Caco-2 (cell line): ENCODE results near the gene OXCT1. TPM values are rescaled to one million over a fixed set of nuclear protein-coding genes. Genes with fewer than 3 reads are reported as not detected.

Experiments
- BruUV-seq: library from RNA; stranded (reverse); fragments of 400-500 nt; replicated peaks from 2 replicates; lab custom pipeline; 2021; lab: Mats Ljungman, UMichigan
- CTCF ChIA-PET: fragments of 300-600 bp; sonication (Branson Sonifier 250); formaldehyde crosslinking; loops from one replicate; lab custom pipeline; 2022; ENCODE audit warnings: antibody characterized with exemption; lab: Charles Lee
- POLR2A ChIA-PET: fragments of 300-600 bp; sonication (Branson Sonifier 250); formaldehyde crosslinking; loops from one replicate; lab custom pipeline; 2022; ENCODE audit warnings: antibody characterized with exemption; lab: Charles Lee
- DNase-seq, 2 experiments: peaks; one replicate each; pipeline versions ENCODE4 v3.0.0 to v3.0.0-alpha.2; 2020 to 2022
- H3K27me3 ChIP-seq: replicated peaks from 2 replicates; pipeline ENCODE4 v1.6.0; 2011; ENCODE audit warnings: low read length; ENCODE audit not compliant: control insufficient read depth, insufficient read depth
- H3K36me3 ChIP-seq: 2 replicates; pipeline ENCODE4 v1.5.1; 2011; ENCODE audit warnings: low read length; ENCODE audit not compliant: control insufficient read depth, insufficient read depth
- H3K4me1 ChIP-seq: fragments of 250-450 bp; sonication (Bioruptor Pico); 2 replicates; pipeline ENCODE4 v1.5.1; 2020; ENCODE audit warnings: mild to moderate bottlenecking
- H3K4me3 ChIP-seq: 2 replicates; pipeline ENCODE4 v1.5.1; 2011; ENCODE audit warnings: low read depth, mild to moderate bottlenecking, control low read depth, low read length
- H3K9me3 ChIP-seq: fragments of 250-450 bp; sonication (Bioruptor Pico); 2 replicates; pipeline ENCODE4 v1.5.1; 2020; ENCODE audit warnings: mild to moderate bottlenecking, moderate library complexity
- H3K27ac Mint-ChIP-seq: one replicate; pipeline ENCODE4 v1.8.0; 2022; ENCODE audit warnings: mixed read lengths; ENCODE audit not compliant: unreplicated experiment
- H3K27me3 Mint-ChIP-seq: one replicate; pipeline ENCODE4 v1.8.0; 2022; ENCODE audit warnings: mixed read lengths; ENCODE audit not compliant: insufficient read depth, unreplicated experiment
- H3K36me3 Mint-ChIP-seq: one replicate; pipeline ENCODE4 v1.8.0; 2022; ENCODE audit warnings: mild to moderate bottlenecking, mixed read lengths; ENCODE audit not compliant: insufficient read depth, unreplicated experiment
- H3K4me1 Mint-ChIP-seq: one replicate; pipeline ENCODE4 v1.8.0; 2022; ENCODE audit warnings: low read depth, mixed read lengths; ENCODE audit not compliant: unreplicated experiment
- H3K4me3 Mint-ChIP-seq: one replicate; pipeline ENCODE4 v1.8.0; 2022; ENCODE audit warnings: mild to moderate bottlenecking, moderate library complexity, mixed read lengths; ENCODE audit not compliant: unreplicated experiment
- H3K9me3 Mint-ChIP-seq: one replicate; pipeline ENCODE4 v1.8.0; 2022; ENCODE audit warnings: mixed read lengths; ENCODE audit not compliant: unreplicated experiment
- intact Hi-C: fragments of 100-400 bp; cut with micrococcal nuclease; formaldehyde crosslinking; loops from one replicate; pipeline ENCODE4 v1.10.0; 2022; ENCODE audit not compliant: unreplicated experiment
- total RNA-seq: library from RNA; stranded (reverse); gene quantifications from 2 replicates; pipeline ENCODE4 v1.2.3, GENCODE V29; 2022
- TF ChIP-seq, protein P1 (sequence below), 2 experiments: fragments of 200-600 bp in 1 of 2; IDR thresholded peaks; 1 replicate in 1 of 2; 2 replicates in 1 of 2; pipeline versions ENCODE4 v1.5.1 to v1.8.0; 2011 to 2022; ENCODE audit warnings: antibody characterized with exemption in 1 of 2, control low read depth in 1 of 2, inconsistent platforms in 1 of 2, low read depth in 1 of 2, low read length in 1 of 2, mild to moderate bottlenecking in 1 of 2, moderate library complexity in 1 of 2; ENCODE audit not compliant: insufficient read depth in 1 of 2, severe bottlenecking in 1 of 2, unreplicated experiment in 1 of 2

OXCT1 gene
- total RNA-seq, 1 experiment from 2014 or later, result 22.5 TPM

DNA sequence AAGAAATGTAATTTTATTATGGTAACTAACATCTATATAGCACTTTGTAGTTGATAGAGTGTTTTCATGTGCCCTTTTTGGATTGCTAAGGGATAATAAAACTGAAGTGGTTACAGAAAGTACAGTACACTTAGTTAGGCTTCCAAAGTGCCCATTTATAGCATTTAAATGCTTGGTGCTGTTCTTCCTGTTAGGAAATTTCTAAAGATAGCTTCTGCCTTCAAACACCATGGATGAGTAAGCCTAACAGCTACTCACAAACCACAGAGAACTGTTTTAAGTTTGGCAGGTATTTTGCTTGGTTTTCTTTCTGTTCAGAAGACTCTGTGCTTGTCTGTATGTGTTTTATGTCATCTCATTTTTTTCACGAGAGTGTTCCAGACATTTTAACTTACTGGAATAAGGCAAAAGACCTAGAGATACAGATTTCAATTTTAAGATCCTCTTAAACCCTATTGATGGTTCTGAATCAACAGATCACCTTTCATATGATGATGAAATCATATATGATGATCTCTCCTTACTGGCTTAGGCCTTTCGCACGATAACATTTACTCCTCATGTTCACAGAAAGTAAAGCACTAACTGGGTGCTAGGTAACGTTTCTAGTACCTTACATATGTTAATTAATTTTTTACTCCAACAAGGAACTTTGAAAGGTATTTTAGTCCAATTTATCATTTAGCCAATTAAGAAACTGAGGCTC, 38.3 kb upstream of the OXCT1 start:
- no peaks in the 10 kb centered on the region for H3K27me3 Mint-ChIP-seq
- Histone ChIP-seq H3K27me3 (no peaks in the 10 kb centered on the region), H3K4me3 (no peak overlapping the region), H3K9me3 (no peaks in the 10 kb centered on the region), H3K4me1 (no peaks in the 10 kb centered on the region), H3K36me3 (no peaks in the 10 kb centered on the region; the same call in 1 of the 2 replicates)
- no peaks in the 10 kb centered on the region for H3K9me3 Mint-ChIP-seq
- no peaks in the 10 kb centered on the region for H3K4me1 Mint-ChIP-seq
- no peak overlapping the region for H3K27ac Mint-ChIP-seq
- no TSS peak for BruUV-seq
- TF ChIP-seq, protein P1, sequence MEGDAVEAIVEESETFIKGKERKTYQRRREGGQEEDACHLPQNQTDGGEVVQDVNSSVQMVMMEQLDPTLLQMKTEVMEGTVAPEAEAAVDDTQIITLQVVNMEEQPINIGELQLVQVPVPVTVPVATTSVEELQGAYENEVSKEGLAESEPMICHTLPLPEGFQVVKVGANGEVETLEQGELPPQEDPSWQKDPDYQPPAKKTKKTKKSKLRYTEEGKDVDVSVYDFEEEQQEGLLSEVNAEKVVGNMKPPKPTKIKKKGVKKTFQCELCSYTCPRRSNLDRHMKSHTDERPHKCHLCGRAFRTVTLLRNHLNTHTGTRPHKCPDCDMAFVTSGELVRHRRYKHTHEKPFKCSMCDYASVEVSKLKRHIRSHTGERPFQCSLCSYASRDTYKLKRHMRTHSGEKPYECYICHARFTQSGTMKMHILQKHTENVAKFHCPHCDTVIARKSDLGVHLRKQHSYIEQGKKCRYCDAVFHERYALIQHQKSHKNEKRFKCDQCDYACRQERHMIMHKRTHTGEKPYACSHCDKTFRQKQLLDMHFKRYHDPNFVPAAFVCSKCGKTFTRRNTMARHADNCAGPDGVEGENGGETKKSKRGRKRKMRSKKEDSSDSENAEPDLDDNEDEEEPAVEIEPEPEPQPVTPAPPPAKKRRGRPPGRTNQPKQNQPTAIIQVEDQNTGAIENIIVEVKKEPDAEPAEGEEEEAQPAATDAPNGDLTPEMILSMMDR (IDR thresholded peaks at IDR 0.05; ENCODE audit: insufficient read depth in 1 of 2, low read depth in 1 of 2, low read length in 1 of 2, severe bottlenecking in 1 of 2, unreplicated experiment in 1 of 2), result no peak
- ChIA-PET CTCF (no interaction called here), POLR2A (no interaction called here)
- peaks cover 57% of the 10 kb centered on the region for H3K36me3 Mint-ChIP-seq
- intact Hi-C loops, result no loop called here
- no peak for DNase-seq
- H3K4me3 Mint-ChIP-seq, result no peak overlapping the region

DNA sequence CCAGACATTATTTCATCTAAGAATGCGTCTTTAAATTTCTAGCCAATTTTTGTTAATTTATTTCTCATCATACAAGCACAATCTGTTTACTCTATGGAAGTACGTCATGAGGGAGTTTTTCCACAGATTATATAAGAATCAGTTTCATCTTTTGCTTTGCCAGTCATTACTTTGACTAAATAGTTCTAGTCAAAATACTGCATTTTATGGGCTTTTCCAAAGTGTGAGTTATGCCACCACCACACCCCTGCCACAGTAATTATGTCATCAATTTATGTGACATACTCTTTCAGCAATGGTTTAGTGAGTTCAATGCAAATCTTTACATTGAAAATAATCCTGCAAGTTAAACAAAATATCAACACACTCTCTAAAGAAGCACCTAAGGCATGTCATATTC, 35.9 kb upstream of the OXCT1 start:
- Histone ChIP-seq H3K4me3 (no peak overlapping the region), H3K4me1 (no peaks in the 10 kb centered on the region), H3K27me3 (no peaks in the 10 kb centered on the region), H3K9me3 (no peaks in the 10 kb centered on the region), H3K36me3 (no peaks in the 10 kb centered on the region; the same call in 1 of the 2 replicates)
- Mint-ChIP-seq H3K4me1 (no peaks in the 10 kb centered on the region), H3K4me3 (no peak overlapping the region), H3K9me3 (no peaks in the 10 kb centered on the region), H3K36me3 (peaks cover 57% of the 10 kb centered on the region), H3K27me3 (no peaks in the 10 kb centered on the region), H3K27ac (no peak overlapping the region)
- intact Hi-C loops, result no loop called here
- ChIA-PET POLR2A (no interaction called here), CTCF (no interaction called here)
- TF ChIP-seq, protein P1 (IDR thresholded peaks at IDR 0.05; ENCODE audit: insufficient read depth in 1 of 2, low read depth in 1 of 2, low read length in 1 of 2, severe bottlenecking in 1 of 2, unreplicated experiment in 1 of 2), result no peak
- no TSS peak for BruUV-seq
- DNase-seq, result no peak

DNA sequence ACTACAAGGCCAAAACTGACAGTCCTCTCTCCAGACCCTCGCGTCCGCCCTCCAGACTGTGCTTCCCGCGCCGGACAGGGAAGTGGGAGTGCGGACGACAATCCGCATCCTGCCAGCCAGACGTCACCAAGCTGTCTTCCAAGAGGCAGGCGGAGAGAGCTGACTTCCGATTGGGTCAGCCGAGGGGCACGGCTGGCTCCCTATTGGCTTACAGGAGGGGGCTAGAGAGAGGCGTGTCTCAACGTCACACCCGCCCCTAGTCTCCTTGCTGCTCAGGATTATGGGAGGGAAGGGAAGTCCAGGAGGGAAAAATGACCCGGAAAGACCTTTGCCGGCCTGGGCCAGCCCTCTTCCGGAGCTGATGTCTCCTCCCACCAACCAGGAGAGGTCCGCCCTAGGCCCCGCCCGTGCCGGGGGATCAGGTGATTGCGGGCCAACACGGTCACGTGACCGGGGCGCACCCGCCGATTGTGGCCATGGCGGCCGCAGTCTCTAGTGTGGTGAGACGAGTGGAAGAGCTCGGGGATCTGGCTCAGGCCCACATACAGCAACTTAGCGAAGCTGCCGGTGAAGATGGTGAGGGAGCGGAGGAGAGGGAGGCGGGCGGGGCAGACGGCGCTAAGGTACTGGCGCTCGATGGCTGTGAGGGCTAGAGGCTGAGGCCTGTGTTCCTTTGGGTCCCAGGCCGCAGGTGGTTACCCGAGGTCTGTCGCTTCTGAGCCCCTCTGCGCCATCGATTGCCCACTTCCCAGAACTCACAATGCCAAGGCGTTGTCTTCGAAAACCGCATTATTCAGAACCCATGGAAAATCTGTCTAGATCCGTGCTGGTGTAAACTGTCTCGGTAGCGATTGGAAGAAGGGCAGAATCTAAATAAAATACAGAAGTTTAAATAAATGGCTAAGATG, 33.9 kb upstream of the OXCT1 start, which contains the start of gene RIMOC1:
RIMOC1 (plus strand) TSS at position 453 of the 908 bp plus-strand sequence; CDS start at position 477, 24 bp downstream.
- H3K27me3 Mint-ChIP-seq, result no peaks in the 10 kb centered on the region
- no peaks in the 10 kb centered on the region for H3K9me3 Mint-ChIP-seq
- Histone ChIP-seq H3K4me1 (no peaks in the 10 kb centered on the region), H3K9me3 (no peaks in the 10 kb centered on the region), H3K4me3 (peak within 1 kb of the TSS; percentile 100), H3K36me3 (no peaks in the 10 kb centered on the region; the same call in 1 of the 2 replicates), H3K27me3 (no peaks in the 10 kb centered on the region)
- H3K4me3 Mint-ChIP-seq, result peak within 1 kb of the TSS; percentile 91
- H3K4me1 Mint-ChIP-seq, result no peaks in the 10 kb centered on the region
- POLR2A ChIA-PET, result interaction anchor here (0.9 to 1.7 kb wide), 6 partner anchors 21 to 1116 kb away, joined by 3 to 22 read pairs (median 4); partner anchors contain the start of genes FBXO4 and OXCT1
- intact Hi-C loops, result loop anchor here (1.0 kb wide), 3 partner anchors 21 to 48 kb away; partner anchors contain the start of genes FBXO4 and OXCT1
- TF ChIP-seq, protein P1 (IDR thresholded peaks at IDR 0.05; ENCODE audit: insufficient read depth in 1 of 2, low read depth in 1 of 2, low read length in 1 of 2, severe bottlenecking in 1 of 2, unreplicated experiment in 1 of 2), result no peak
- peaks cover 46% of the 10 kb centered on the region for H3K36me3 Mint-ChIP-seq
- peak; percentile 99 for DNase-seq
- BruUV-seq, result no TSS peak
- peak within 1 kb of the TSS; percentile 97 for H3K27ac Mint-ChIP-seq
- CTCF ChIA-PET, result interaction anchor here (0.6 to 1.6 kb wide), 4 partner anchors 21 to 153 kb away, joined by 3 to 5 read pairs (median 4); partner anchors contain the start of gene FBXO4
